KMS-11 (cell line): ENCODE data around the gene PAN3.

ENCODE experiments used
- H2AFZ ChIP-seq: fragments of 200-600 bp; sonication (generic); 2 replicates; pipeline ENCODE4 v1.6.1; 2016; ENCODE audit warnings: antibody characterized with exemption, mixed run types, low read depth
- H3K27ac ChIP-seq: fragments of 200-600 bp; sonication (generic); 2 replicates; pipeline ENCODE4 v1.6.1; 2016; ENCODE audit warnings: mild to moderate bottlenecking, mixed run types
- H3K27me3 ChIP-seq: fragments of 200-600 bp; sonication (generic); 2 replicates; pipeline ENCODE4 v1.6.1; 2017; ENCODE audit warnings: mild to moderate bottlenecking, low read depth, mixed run types, moderate library complexity; ENCODE audit not compliant: insufficient read depth
- H3K36me3 ChIP-seq: fragments of 200-600 bp; sonication (generic); 2 replicates; pipeline ENCODE4 v1.6.1; 2017; ENCODE audit warnings: mild to moderate bottlenecking, mixed run types; ENCODE audit not compliant: insufficient read depth
- H3K4me1 ChIP-seq: fragments of 200-600 bp; sonication (generic); 2 replicates; pipeline ENCODE4 v1.6.1; 2016; ENCODE audit warnings: mild to moderate bottlenecking, low read depth, mixed run types; ENCODE audit not compliant: poor library complexity, severe bottlenecking
- H3K4me2 ChIP-seq: fragments of 200-600 bp; sonication (generic); 2 replicates; pipeline ENCODE4 v1.7.0; 2016; ENCODE audit warnings: mild to moderate bottlenecking, mixed run types
- H3K4me3 ChIP-seq: fragments of 200-600 bp; sonication (generic); IDR thresholded peaks from 2 replicates; pipeline ENCODE4 v1.6.1; 2017; ENCODE audit warnings: low read depth, low read length, mixed read lengths; ENCODE audit not compliant: insufficient read depth
- H3K79me2 ChIP-seq: fragments of 200-600 bp; sonication (generic); 2 replicates; pipeline ENCODE4 v1.6.1; 2016; ENCODE audit warnings: low read depth, mixed run types; ENCODE audit not compliant: insufficient read depth
- H3K9ac ChIP-seq: fragments of 200-600 bp; sonication (generic); 2 replicates; pipeline ENCODE4 v1.6.1; 2016; ENCODE audit warnings: mild to moderate bottlenecking, mixed run types
- H4K20me1 ChIP-seq: fragments of 200-600 bp; sonication (generic); 2 replicates; pipeline ENCODE4 v1.6.1; 2016; ENCODE audit warnings: mild to moderate bottlenecking, mixed run types; ENCODE audit not compliant: insufficient read depth
- CTCF ChIP-seq: fragments of 200-600 bp; sonication (generic); conservative IDR thresholded peaks from 2 replicates; pipeline ENCODE4 v1.6.1; 2017; ENCODE audit warnings: low read depth, mild to moderate bottlenecking, antibody characterized with exemption, low read length, moderate library complexity, mixed read lengths

The PAN3 gene

GRCh38 chr13:28204043-28204442 is 65.7 kb downstream of the PAN3 start:
- Histone ChIP-seq H3K4me1 (no peaks in the 10 kb centered on the region), H4K20me1 (no peaks in the 10 kb centered on the region), H3K27ac (no peak overlapping the region), H2AFZ (no peak overlapping the region), H3K36me3 (no peaks in the 10 kb centered on the region), H3K4me3 (no peak overlapping the region), H3K4me2 (no peak overlapping the region), H3K27me3 (no peaks in the 10 kb centered on the region), H3K79me2 (no peaks in the 10 kb centered on the region), H3K9ac (no peak overlapping the region)
- no peak for TF ChIP-seq CTCF

GRCh38 chr13:28204690-28205443 is 66.5 kb downstream of the PAN3 start:
- H3K27me3 ChIP-seq: no peaks in the 10 kb centered on the region
- no peak for TF ChIP-seq CTCF
- no peak overlapping the region for H3K4me3 ChIP-seq
- H2AFZ ChIP-seq: no peak overlapping the region
- H3K9ac ChIP-seq: no peak overlapping the region
- no peak overlapping the region for H3K4me2 ChIP-seq
- no peaks in the 10 kb centered on the region for H3K79me2 ChIP-seq
- H3K4me1 ChIP-seq: no peaks in the 10 kb centered on the region
- H3K36me3 ChIP-seq: no peaks in the 10 kb centered on the region
- H4K20me1 ChIP-seq: no peaks in the 10 kb centered on the region
- no peak overlapping the region for H3K27ac ChIP-seq

- Histone ChIP-seq H2AFZ (no peak overlapping the region), H3K4me1 (no peaks in the 10 kb centered on the region), H3K27ac (no peak overlapping the region), H3K9ac (no peak overlapping the region), H3K4me2 (no peak overlapping the region), H3K79me2 (no peaks in the 10 kb centered on the region), H3K27me3 (no peaks in the 10 kb centered on the region), H3K4me3 (no peak overlapping the region), H3K36me3 (no peaks in the 10 kb centered on the region), H4K20me1 (no peaks in the 10 kb centered on the region)
- TF ChIP-seq CTCF: no peak
Measured at GRCh38 chr13:28218679-28219078, 80.3 kb downstream of the PAN3 start.

- no peaks in the 10 kb centered on the region for H3K4me1 ChIP-seq
- no peak overlapping the region for H3K4me3 ChIP-seq
- H2AFZ ChIP-seq: no peak overlapping the region
- no peak for TF ChIP-seq CTCF
- no peaks in the 10 kb centered on the region for H4K20me1 ChIP-seq
- no peaks in the 10 kb centered on the region for H3K79me2 ChIP-seq
- no peak overlapping the region for H3K27ac ChIP-seq
- H3K27me3 ChIP-seq: no peaks in the 10 kb centered on the region
- no peaks in the 10 kb centered on the region for H3K36me3 ChIP-seq
- H3K9ac ChIP-seq: no peak overlapping the region
- H3K4me2 ChIP-seq: no peak overlapping the region
Measured at GRCh38 chr13:28219408-28220099, 81.2 kb downstream of the PAN3 start.
